Stimulated activated effector memory CD8-positive, alpha-beta T cell treated with anti-CD3 and anti-CD28 coated beads, Interleukin-12 subunit alpha, Interleukin-12 subunit beta, amount 100 ng/mL, for 72 hours (primary cell): Measurements from ENCODE around the gene NDUFV1.
"Not testable (repeated sequence)": the region's sequence is repeated elsewhere in the genome, so short reads cannot be mapped to it uniquely, and the experiment has no call there.

Source experiments
- ATAC-seq: fragments of 150-1000 bp; cut with Tn5 transposase; 2 replicates; pipeline ENCODE4 v1.10.0; 2021
- DNase-seq, 2 donors: peaks; one replicate each; pipeline ENCODE4 v3.0.0; 2021 to 2022; ENCODE audit warnings: low spot score in 2 of 2
- H3K27ac Mint-ChIP-seq: one replicate; pipeline ENCODE4 v1.8.0; 2022; ENCODE audit warnings: mild to moderate bottlenecking, mixed read lengths
- H3K36me3 Mint-ChIP-seq: one replicate; pipeline ENCODE4 v1.8.0; 2022; ENCODE audit warnings: mild to moderate bottlenecking, mixed read lengths
- H3K4me1 Mint-ChIP-seq: one replicate; pipeline ENCODE4 v1.8.0; 2022; ENCODE audit warnings: mixed read lengths
- H3K4me3 Mint-ChIP-seq: one replicate; pipeline ENCODE4 v1.8.0; 2022; ENCODE audit warnings: mild to moderate bottlenecking, mixed read lengths
- H3K9me3 Mint-ChIP-seq: one replicate; pipeline ENCODE4 v1.8.0; 2022; ENCODE audit warnings: mixed read lengths

Gene NDUFV1

DNA sequence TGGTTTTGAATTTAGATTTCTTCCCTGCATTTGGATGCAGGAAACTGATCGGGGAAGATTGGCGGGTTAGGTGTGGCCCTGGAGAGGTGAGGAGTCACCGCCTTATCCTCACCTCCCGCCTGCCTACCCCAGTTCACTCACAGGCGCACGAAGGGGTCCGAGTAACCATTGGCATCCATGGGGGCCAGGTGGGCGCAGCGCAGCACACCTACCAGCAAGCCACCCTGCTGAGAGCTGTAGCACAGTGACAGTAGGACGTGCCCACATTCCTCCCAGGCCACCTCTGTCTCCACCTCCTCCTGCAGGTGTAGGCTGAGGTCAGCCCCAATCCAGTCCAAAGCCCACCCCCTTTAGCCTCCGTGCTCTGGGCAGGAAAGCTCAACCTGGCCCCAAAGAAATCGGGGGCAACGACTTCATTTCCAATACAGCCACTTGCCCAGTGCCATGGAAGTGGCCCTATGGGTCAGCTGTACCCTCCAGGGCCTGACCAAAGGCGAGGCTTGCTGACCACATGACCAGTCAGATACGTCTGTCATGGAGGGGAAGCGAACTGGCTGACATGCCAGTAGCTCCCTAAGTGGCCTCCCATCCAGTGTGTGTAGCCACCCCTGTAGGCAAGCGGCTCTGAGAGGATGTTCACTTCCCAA, 6.7 kb downstream of the NDUFV1 start:
- Mint-ChIP-seq H3K4me1 (peaks cover 46% of the 10 kb centered on the region), H3K4me3 (peak overlapping the region; percentile 78), H3K9me3 (no peaks in the 10 kb centered on the region), H3K27ac (peak overlapping the region; percentile 99), H3K36me3 (peaks cover 57% of the 10 kb centered on the region)
- ATAC-seq, result no peak
- no peak for DNase-seq

GRCh38 chr11:67613960-67614715, 7.4 kb downstream of the NDUFV1 start:
- H3K27ac Mint-ChIP-seq, result peak overlapping the region; percentile 99
- peaks cover 50% of the 10 kb centered on the region for H3K36me3 Mint-ChIP-seq
- DNase-seq, result peak; percentile 76 to 92
- peaks cover 39% of the 10 kb centered on the region for H3K4me1 Mint-ChIP-seq
- peak; percentile 92 for ATAC-seq
- H3K9me3 Mint-ChIP-seq, result no peaks in the 10 kb centered on the region
- H3K4me3 Mint-ChIP-seq, result peak overlapping the region; percentile 78

- Mint-ChIP-seq H3K4me3 (peak overlapping the region; percentile 78), H3K27ac (peak overlapping the region; percentile 99), H3K36me3 (peaks cover 42% of the 10 kb centered on the region), H3K9me3 (no peaks in the 10 kb centered on the region), H3K4me1 (peaks cover 37% of the 10 kb centered on the region)
- DNase-seq (peak; percentile 54 to 85), ATAC-seq (peak; percentile 61)
Observed at GRCh38 chr11:67614730-67615714, 8.3 kb downstream of the NDUFV1 start.

- Mint-ChIP-seq H3K36me3 (peaks cover 33% of the 10 kb centered on the region), H3K4me1 (peaks cover 37% of the 10 kb centered on the region), H3K9me3 (no peaks in the 10 kb centered on the region), H3K27ac (peak overlapping the region; percentile 99), H3K4me3 (peak overlapping the region; percentile 78)
- ATAC-seq, result no peak
- DNase-seq, result no peak
Observed at GRCh38 chr11:67615728-67616430, 9.1 kb downstream of the NDUFV1 start.

GRCh38 chr11:67616431-67617242, 9.9 kb downstream of the NDUFV1 start:
- H3K27ac Mint-ChIP-seq, result peak overlapping the region; percentile 99
- DNase-seq (no peak), ATAC-seq (no peak)
- H3K9me3 Mint-ChIP-seq, result no peaks in the 10 kb centered on the region
- H3K4me1 Mint-ChIP-seq, result peaks cover 37% of the 10 kb centered on the region
- peaks cover 25% of the 10 kb centered on the region for H3K36me3 Mint-ChIP-seq
- peak overlapping the region; percentile 78 for H3K4me3 Mint-ChIP-seq

- Mint-ChIP-seq H3K36me3 (peaks cover 19% of the 10 kb centered on the region), H3K9me3 (no peaks in the 10 kb centered on the region), H3K4me3 (peak overlapping the region; percentile 78), H3K4me1 (peaks cover 36% of the 10 kb centered on the region), H3K27ac (peak overlapping the region; percentile 33)
- no peak for ATAC-seq
- no peak for DNase-seq
Observed at GRCh38 chr11:67617243-67617953, 10.7 kb downstream of the NDUFV1 start.

GRCh38 chr11:67618901-67619659, 12.3 kb downstream of the NDUFV1 start:
- not testable (repeated sequence) for DNase-seq, H3K9me3 Mint-ChIP-seq, H3K4me3 Mint-ChIP-seq, H3K36me3 Mint-ChIP-seq, H3K27ac Mint-ChIP-seq, ATAC-seq
- H3K4me1 Mint-ChIP-seq, result peaks cover 19% of the 10 kb centered on the region

GRCh38 chr11:67619683-67620618, 13.2 kb downstream of the NDUFV1 start:
- not testable (repeated sequence) for H3K36me3 Mint-ChIP-seq, H3K27ac Mint-ChIP-seq, DNase-seq, ATAC-seq, H3K4me3 Mint-ChIP-seq, H3K9me3 Mint-ChIP-seq
- peaks cover 10% of the 10 kb centered on the region for H3K4me1 Mint-ChIP-seq

DNA sequence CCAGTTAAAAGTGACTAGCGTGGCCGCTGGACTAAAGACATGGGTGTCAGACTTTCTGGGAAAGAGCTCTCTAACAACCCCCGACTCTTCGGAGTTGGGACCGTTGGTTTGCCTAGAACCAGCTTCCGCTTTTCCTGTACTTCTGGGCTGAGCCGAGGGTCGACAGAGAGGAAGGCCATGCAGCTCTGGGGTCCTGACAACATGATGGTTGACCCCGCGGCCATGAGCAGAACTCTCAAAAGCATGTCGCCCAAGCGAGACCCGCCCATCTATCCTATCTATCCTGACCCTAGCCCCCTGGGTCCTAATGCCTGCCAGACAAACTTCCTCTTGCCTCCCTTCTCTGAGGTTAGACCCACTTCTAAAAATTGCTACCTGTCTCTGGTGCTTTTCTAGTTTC, 13.9 kb downstream of the NDUFV1 start:
- ATAC-seq, H3K4me1 Mint-ChIP-seq, H3K9me3 Mint-ChIP-seq, H3K4me3 Mint-ChIP-seq, DNase-seq, H3K36me3 Mint-ChIP-seq, H3K27ac Mint-ChIP-seq: not testable (repeated sequence)

GRCh38 chr11:67621928-67622327, 15.2 kb downstream of the NDUFV1 start:
- H3K4me1 Mint-ChIP-seq, H3K27ac Mint-ChIP-seq, ATAC-seq, H3K36me3 Mint-ChIP-seq, H3K9me3 Mint-ChIP-seq, DNase-seq, H3K4me3 Mint-ChIP-seq: not testable (repeated sequence)

- not testable (repeated sequence) for DNase-seq, H3K9me3 Mint-ChIP-seq, H3K4me1 Mint-ChIP-seq
Observed at GRCh38 chr11:67622905-67623304, 16.2 kb downstream of the NDUFV1 start.

DNA sequence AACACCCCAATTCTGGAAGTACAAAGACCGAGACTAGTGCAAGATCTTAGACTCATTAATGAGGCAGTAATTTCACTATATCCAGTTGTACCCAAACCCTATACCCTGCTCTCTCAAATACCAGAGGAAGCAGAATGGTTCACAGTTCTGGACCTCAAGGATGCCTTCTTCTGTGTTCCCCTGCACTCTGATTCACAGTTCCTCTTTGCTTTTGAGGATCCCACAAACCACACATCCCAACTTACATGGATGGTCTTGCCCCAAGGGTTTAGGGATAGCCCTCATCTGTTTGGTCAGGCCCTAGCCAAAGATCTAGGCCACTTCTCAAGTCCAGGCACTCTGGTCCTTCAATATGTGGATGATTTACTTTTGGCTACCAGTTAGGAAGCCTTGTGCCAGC, 17.1 kb downstream of the NDUFV1 start:
- peaks cover 10% of the 10 kb centered on the region for H3K4me1 Mint-ChIP-seq
- H3K27ac Mint-ChIP-seq, result not testable (repeated sequence)

More at GRCh38 chr11:67622905-67623304, 16.2 kb downstream of the NDUFV1 start:
- ATAC-seq, H3K4me3 Mint-ChIP-seq, H3K27ac Mint-ChIP-seq, H3K36me3 Mint-ChIP-seq: not testable (repeated sequence)

More for the DNA sequence above, 17.1 kb downstream of the NDUFV1 start:
- H3K4me3 Mint-ChIP-seq, H3K36me3 Mint-ChIP-seq, H3K9me3 Mint-ChIP-seq, DNase-seq, ATAC-seq: not testable (repeated sequence)
